CD4-positive, alpha-beta T cell (primary cell): ENCODE data around the gene PPP1R3E. TPM values are rescaled to one million over a fixed set of nuclear protein-coding genes. Genes with fewer than 3 reads are reported as not detected.

ENCODE experiments used
- ATAC-seq: fragments of 200-7000 bp; cut with Tn5 transposase; one replicate; pipeline ENCODE4 v1.10.0; 2022; ENCODE audit warnings: mild to moderate bottlenecking; ENCODE audit not compliant: poor library complexity
- CTCF ChIA-PET: fragments of 350-600 bp; sonication (Branson Sonifier 250); formaldehyde crosslinking; loops from one replicate; lab custom pipeline; 2021; ENCODE audit warnings: antibody characterized with exemption, inconsistent platforms; lab: Charles Lee
- POLR2A ChIA-PET: fragments of 350-600 bp; sonication (Branson Sonifier 250); formaldehyde crosslinking; loops from one replicate; lab custom pipeline; 2021; ENCODE audit warnings: antibody characterized with exemption, inconsistent platforms; lab: Charles Lee
- DNase-seq, 14 experiments: peaks; one replicate each; pipeline ENCODE4 v3.0.0-alpha.2; 2013 to 2020; ENCODE audit warnings: mixed read lengths in 2 of 14
- H3K27ac ChIP-seq, 2 donors: one replicate each; pipeline versions ENCODE4 v1.5.1 to v1.7.0; 2013; ENCODE audit warnings: low read length in 2 of 2, low read depth in 1 of 2, mild to moderate bottlenecking in 1 of 2
- H3K27me3 ChIP-seq, 2 experiments: 1 replicate in 1 of 2; 2 replicates in 1 of 2; pipeline versions ENCODE4 v1.6.1 to v1.7.0; 2013; ENCODE audit warnings: low read length in 2 of 2, control low read depth in 1 of 2, mild to moderate bottlenecking in 1 of 2, moderate library complexity in 1 of 2; ENCODE audit not compliant: insufficient read depth in 2 of 2, control insufficient read depth in 1 of 2
- H3K36me3 ChIP-seq: one replicate; pipeline ENCODE4 v1.6.1; 2013; ENCODE audit warnings: low read length, control low read depth; ENCODE audit not compliant: insufficient read depth
- H3K4me1 ChIP-seq: one replicate; pipeline ENCODE4 v1.6.1; 2013; ENCODE audit warnings: low read length, control low read depth; ENCODE audit not compliant: insufficient read depth
- H3K4me3 ChIP-seq: one replicate; pipeline ENCODE4 v1.5.1; 2013; ENCODE audit warnings: mild to moderate bottlenecking, low read length, moderate library complexity
- H3K9me3 ChIP-seq, 2 experiments: 1 replicate in 1 of 2; 2 replicates in 1 of 2; pipeline versions ENCODE4 v1.6.1 to v1.7.0; 2013; ENCODE audit warnings: low read length in 2 of 2, mild to moderate bottlenecking in 2 of 2, control low read depth in 1 of 2, moderate library complexity in 1 of 2; ENCODE audit not compliant: control insufficient read depth in 1 of 2, insufficient read depth in 1 of 2
- H3K27ac Mint-ChIP-seq: one replicate; pipeline ENCODE4 v1.8.0; 2020; ENCODE audit warnings: mixed read lengths
- H3K27me3 Mint-ChIP-seq: one replicate; pipeline ENCODE4 v1.8.0; 2021; ENCODE audit warnings: mixed read lengths
- H3K36me3 Mint-ChIP-seq: one replicate; pipeline ENCODE4 v1.8.0; 2021; ENCODE audit warnings: low read depth, mixed read lengths
- H3K4me1 Mint-ChIP-seq: one replicate; pipeline ENCODE4 v1.8.0; 2021; ENCODE audit warnings: low read depth, mixed read lengths
- H3K4me3 Mint-ChIP-seq: one replicate; pipeline ENCODE4 v1.8.0; 2020; ENCODE audit warnings: mild to moderate bottlenecking, mixed read lengths
- H3K9me3 Mint-ChIP-seq: one replicate; pipeline ENCODE4 v1.8.0; 2020; ENCODE audit warnings: mixed read lengths
- CTCF ChIP-seq: fragments of 200-600 bp; IDR thresholded peaks from one replicate; pipeline ENCODE4 v1.8.0; 2022; ENCODE audit warnings: antibody characterized with exemption, mild to moderate bottlenecking
- intact Hi-C, 2 experiments: fragments of 100-400 bp; cut with DNase I in 1 of 2; cut with micrococcal nuclease in 1 of 2; formaldehyde crosslinking; loops; one replicate each; pipeline versions ENCODE4 v1.15.1 to v1.9.0; 2023 to 2025; cut with DNase I, micrococcal nuclease
- total RNA-seq, 174 experiments: library from RNA in 2 of 174; stranded (reverse) in 2 of 174; gene quantifications; one replicate each; pipeline ENCODE4 v1.2.3 and lab custom pipeline; 2021 to 2026

The PPP1R3E gene
- total RNA-seq, 2 experiments from 2014 or later, result 51.0 to 53.8 TPM

- Histone ChIP-seq H3K4me1 (peaks cover 29% of the 10 kb centered on the region), H3K27ac (peak overlapping the region; percentile 92 to 96), H3K27me3 (no peaks in the 10 kb centered on the region), H3K36me3 (peaks cover 23% of the 10 kb centered on the region), H3K9me3 (no peaks in the 10 kb centered on the region), H3K4me3 (peak overlapping the region; percentile 52)
- intact Hi-C loops, result loop anchor here (1.0 to 10.0 kb wide), 8 partner anchors 18 to 395 kb away; partner anchors contain the start of genes HOMEZ (in 2 of the 2), ACIN1 (in 1 of the 2), C14orf119 (in 1 of the 2) and PPP1R3E (in 1 of the 2)
- H3K9me3 Mint-ChIP-seq, result no peaks in the 10 kb centered on the region
- CTCF ChIA-PET, result interaction anchor here (0.6 to 4.1 kb wide), 6 partner anchors 16 to 224 kb away, joined by 3 to 66 read pairs (median 5); partner anchors contain the start of genes C14orf119 and PPP1R3E
- H3K27ac Mint-ChIP-seq, result peak overlapping the region; percentile 92
- H3K27me3 Mint-ChIP-seq, result no peaks in the 10 kb centered on the region
- H3K4me1 Mint-ChIP-seq, result peaks cover 35% of the 10 kb centered on the region
- H3K4me3 Mint-ChIP-seq, result peak overlapping the region; percentile 94
- DNase-seq (no peak), ATAC-seq (no peak)
- TF ChIP-seq CTCF, result no peak
- POLR2A ChIA-PET, result interaction anchor here (1.1 to 7.0 kb wide), 18 partner anchors 16 to 1882 kb away, joined by 3 to 455 read pairs (median 6); partner anchors contain the start of genes ACIN1, AP1G2, BCL2L2 and C14orf119
- H3K36me3 Mint-ChIP-seq, result peaks cover 36% of the 10 kb centered on the region
Measured at GRCh38 chr14:23319746-23320583, 17.3 kb upstream of the PPP1R3E start.

DNA sequence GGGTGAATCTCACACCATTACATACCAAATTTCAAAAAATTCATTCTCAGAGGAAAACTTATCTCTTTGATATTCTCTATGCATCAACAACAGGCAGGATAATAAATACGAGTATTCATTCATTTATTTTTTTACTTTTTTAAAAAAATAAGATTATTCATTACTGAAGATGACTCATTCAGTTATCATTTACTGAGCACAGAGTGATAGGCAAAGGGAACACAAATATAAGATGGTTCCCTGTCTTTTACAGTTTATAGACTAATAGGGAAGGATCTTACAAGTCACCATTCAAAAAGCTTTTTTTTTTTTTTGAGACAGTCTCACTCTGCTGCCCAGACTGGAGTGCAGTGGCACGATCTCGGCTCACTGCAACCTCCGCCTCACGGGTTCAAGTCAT is 13.6 kb upstream of the PPP1R3E start:
- Mint-ChIP-seq H3K27me3 (no peaks in the 10 kb centered on the region), H3K36me3 (peaks cover 4% of the 10 kb centered on the region), H3K9me3 (no peaks in the 10 kb centered on the region), H3K4me3 (no peak overlapping the region), H3K4me1 (peaks cover 18% of the 10 kb centered on the region), H3K27ac (no peak overlapping the region)
- Histone ChIP-seq H3K4me1 (peaks cover 11% of the 10 kb centered on the region), H3K36me3 (no peaks in the 10 kb centered on the region), H3K27me3 (no peaks in the 10 kb centered on the region), H3K27ac (no peak overlapping the region), H3K4me3 (no peak overlapping the region), H3K9me3 (no peaks in the 10 kb centered on the region)
- DNase-seq (no peak), ATAC-seq (no peak)
- CTCF ChIA-PET, result no interaction called here
- POLR2A ChIA-PET, result interaction anchor here (0.7 kb wide), 1 partner anchor 10 kb away, joined by 5 read pairs; no protein-coding TSS in a partner anchor
- TF ChIP-seq CTCF, result no peak
- intact Hi-C loops, result no loop called here

- CTCF ChIA-PET, result interaction anchor here (1.1 kb wide), 1 partner anchor 69 kb away, joined by 3 read pairs; no protein-coding TSS in a partner anchor
Measured at GRCh38 chr14:23310546-23310945, 7.9 kb upstream of the PPP1R3E start.

More at GRCh38 chr14:23310546-23310945, 7.9 kb upstream of the PPP1R3E start:
- Histone ChIP-seq H3K4me3 (no peak overlapping the region), H3K9me3 (peaks cover 0 to 8% of the 10 kb centered on the region in 2 experiments), H3K27me3 (peaks cover 20 to 26% of the 10 kb centered on the region in 2 experiments), H3K4me1 (no peaks in the 10 kb centered on the region), H3K36me3 (no peaks in the 10 kb centered on the region), H3K27ac (no peak overlapping the region)
- Mint-ChIP-seq H3K36me3 (no peaks in the 10 kb centered on the region), H3K9me3 (no peaks in the 10 kb centered on the region), H3K4me1 (no peaks in the 10 kb centered on the region), H3K27me3 (peaks cover 38% of the 10 kb centered on the region), H3K27ac (no peak overlapping the region), H3K4me3 (no peak overlapping the region)
- intact Hi-C loops, result no loop called here
- ATAC-seq (no peak), DNase-seq (no peak)
- POLR2A ChIA-PET, result interaction anchor here (2.1 kb wide), 1 partner anchor 8 kb away, joined by 13 read pairs; the partner anchor contains the start of gene PPP1R3E
- TF ChIP-seq CTCF, result no peak
